Measurements from ENCODE around the gene MACROD2.

MACROD2 gene

DNA sequence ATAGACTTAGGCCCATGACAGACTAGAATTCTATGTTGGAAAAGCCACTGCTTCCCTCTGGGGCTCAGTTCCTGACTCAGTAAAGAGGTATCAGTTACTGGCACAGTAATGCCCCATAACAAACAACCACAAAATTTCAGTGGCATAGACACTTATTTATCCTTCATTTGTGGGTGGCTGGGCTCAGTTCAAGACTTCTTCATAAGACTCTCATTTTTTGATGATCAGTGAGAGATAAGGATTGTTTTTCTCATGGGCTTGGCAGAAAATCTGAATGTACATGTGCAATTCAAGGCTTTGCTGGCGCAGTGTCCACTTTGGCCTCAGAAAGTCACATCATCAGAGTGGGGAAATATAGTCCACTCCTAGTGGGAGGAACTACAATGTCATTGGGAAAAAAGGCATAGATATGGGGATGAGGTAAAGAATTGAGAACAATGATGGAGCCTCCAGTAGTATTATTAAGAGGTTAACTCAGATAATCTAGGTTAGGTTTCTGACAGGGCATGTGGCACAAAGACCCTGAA, 726.7 kb downstream of the MACROD2 start:
- ChIA-PET CTCF (interaction anchor here (0.6 kb wide), 1 partner anchor 52 kb away, joined by 3 read pairs; no protein-coding TSS in a partner anchor), POLR2A (ENCODE audit: low non-redundant PET) (no interaction called here)
- no peak for DNase-seq (ENCODE audit: low spot score)
- TF ChIP-seq, protein P1, sequence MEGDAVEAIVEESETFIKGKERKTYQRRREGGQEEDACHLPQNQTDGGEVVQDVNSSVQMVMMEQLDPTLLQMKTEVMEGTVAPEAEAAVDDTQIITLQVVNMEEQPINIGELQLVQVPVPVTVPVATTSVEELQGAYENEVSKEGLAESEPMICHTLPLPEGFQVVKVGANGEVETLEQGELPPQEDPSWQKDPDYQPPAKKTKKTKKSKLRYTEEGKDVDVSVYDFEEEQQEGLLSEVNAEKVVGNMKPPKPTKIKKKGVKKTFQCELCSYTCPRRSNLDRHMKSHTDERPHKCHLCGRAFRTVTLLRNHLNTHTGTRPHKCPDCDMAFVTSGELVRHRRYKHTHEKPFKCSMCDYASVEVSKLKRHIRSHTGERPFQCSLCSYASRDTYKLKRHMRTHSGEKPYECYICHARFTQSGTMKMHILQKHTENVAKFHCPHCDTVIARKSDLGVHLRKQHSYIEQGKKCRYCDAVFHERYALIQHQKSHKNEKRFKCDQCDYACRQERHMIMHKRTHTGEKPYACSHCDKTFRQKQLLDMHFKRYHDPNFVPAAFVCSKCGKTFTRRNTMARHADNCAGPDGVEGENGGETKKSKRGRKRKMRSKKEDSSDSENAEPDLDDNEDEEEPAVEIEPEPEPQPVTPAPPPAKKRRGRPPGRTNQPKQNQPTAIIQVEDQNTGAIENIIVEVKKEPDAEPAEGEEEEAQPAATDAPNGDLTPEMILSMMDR (conservative IDR thresholded peaks at IDR 0.05; ENCODE audit: low read depth) = no peak
- no peak overlapping the region for H3K27ac ChIP-seq

DNA sequence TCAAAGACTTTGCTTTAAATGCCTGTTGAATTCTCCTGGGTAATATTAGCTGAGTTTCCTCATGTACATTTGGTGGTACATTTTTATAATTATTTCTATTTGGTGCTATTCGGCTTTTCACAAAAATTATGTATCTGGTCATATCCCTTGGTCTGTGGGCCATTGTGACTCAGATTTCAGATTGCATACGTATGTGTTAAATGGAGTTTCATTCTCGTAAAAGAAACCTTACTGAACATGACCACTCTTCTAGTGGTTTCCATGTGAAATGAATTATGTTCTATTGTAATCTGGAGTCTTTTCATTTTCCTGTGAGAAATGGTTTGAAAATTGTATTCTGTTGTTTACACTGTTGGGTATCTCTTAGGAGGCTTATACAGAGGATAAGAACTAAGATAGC, 728.3 kb downstream of the MACROD2 start:
- no peak overlapping the region for H3K27ac ChIP-seq
- TF ChIP-seq, protein P1 (conservative IDR thresholded peaks at IDR 0.05; ENCODE audit: low read depth) = no peak
- DNase-seq (ENCODE audit: low spot score) = no peak
- ChIA-PET POLR2A (ENCODE audit: low non-redundant PET) (no interaction called here), CTCF (no interaction called here)

DNA sequence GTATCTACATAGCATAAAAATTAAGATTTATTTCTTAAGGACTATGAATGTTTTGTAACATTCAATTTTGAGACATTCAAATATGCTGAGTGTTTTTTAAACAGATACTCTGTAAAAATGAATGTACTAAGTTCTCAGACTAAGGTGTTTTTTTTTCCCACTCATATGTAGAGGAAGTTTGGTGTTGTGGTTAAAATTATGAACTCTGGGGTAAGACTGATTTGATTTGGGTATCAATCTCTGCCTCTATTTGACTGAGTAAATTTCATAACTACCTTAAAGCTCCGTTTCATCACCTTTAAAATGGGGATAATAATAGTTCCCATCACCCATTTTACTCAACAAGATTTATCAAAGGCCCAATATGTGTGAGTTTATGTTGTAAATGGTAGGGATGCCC, 728.7 kb downstream of the MACROD2 start:
- no peak for DNase-seq (ENCODE audit: low spot score)
- CTCF ChIA-PET = no interaction called here
- POLR2A ChIA-PET (ENCODE audit: low non-redundant PET) = no interaction called here
- H3K27ac ChIP-seq = no peak overlapping the region
- TF ChIP-seq, protein P1 (conservative IDR thresholded peaks at IDR 0.05; ENCODE audit: low read depth) = no peak

DNA sequence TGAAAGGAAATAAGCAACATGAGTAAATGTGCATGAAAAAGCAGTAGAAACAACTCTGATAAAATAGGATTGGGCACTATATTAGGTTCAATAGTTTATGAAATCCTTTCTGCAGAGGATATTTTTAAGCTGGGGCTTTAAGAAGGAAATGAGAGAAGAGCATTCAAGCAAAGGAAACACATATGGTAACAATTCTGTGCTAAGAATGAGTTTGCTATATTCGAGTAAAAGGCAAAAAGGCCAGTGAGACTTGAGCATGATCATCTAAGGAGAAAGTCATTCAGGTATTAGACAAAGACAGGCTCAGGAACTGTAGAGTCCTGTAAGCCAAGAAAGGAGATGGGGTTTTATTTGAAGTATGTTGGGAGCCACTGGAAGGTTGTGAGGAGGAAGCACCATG, 729.2 kb downstream of the MACROD2 start:
- DNase-seq (ENCODE audit: low spot score) = no peak
- ChIA-PET CTCF (no interaction called here), POLR2A (ENCODE audit: low non-redundant PET) (no interaction called here)
- H3K27ac ChIP-seq = no peak overlapping the region
- TF ChIP-seq, protein P1 (conservative IDR thresholded peaks at IDR 0.05; ENCODE audit: low read depth) = no peak

DNA sequence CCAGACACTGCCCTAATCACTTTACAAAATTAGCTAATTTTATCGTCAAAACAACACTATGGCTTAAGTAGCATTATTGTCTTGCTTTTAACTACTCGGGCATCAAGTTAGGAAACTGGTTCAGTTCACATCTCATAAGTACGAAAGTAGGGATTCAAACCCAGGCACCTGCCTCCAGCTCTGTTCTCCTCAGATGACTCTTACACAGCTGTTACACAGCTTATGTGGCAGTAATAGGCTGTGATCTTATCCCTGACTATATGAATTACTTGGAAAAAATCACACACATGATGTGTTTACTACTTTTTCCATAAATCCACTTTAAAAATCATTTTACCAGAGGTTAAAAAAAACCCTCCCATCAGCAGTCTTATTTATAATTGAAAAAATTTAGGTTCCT, 731.3 kb downstream of the MACROD2 start:
- ChIA-PET CTCF (no interaction called here), POLR2A (ENCODE audit: low non-redundant PET) (no interaction called here)
- DNase-seq (ENCODE audit: low spot score) = no peak
- TF ChIP-seq, protein P1 (conservative IDR thresholded peaks at IDR 0.05; ENCODE audit: low read depth) = no peak
- H3K27ac ChIP-seq = no peak overlapping the region

DNA sequence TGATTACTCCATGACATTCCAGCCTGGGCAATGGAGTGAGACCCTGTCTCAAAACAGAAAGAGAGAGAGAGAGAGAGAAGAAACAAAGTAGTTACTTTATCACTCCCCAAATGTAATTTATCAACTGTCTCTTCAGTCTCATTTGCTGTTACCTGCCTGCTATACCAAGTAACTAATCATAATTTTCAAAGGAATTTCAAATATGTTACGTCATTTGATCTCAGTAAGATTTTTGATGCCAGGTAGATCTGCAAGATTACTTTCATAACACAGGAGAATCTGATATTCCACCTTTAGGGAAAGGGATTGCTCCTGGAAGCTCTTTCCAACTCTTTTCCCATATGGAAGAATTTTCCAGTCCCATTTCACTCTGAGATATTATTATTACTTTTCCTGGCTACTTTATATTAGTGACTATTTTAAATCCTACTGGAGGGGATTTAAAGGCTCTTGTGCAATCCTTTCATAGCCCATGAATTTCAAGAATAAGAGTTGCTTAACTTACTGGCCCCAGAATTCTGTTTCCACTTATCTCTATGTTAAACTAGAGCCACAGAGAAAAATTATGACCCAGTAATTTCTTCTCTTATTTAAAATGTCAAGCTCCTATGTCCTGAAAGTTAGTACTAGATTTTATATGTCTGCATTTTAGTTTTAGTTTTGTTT, 732.3 kb downstream of the MACROD2 start:
- TF ChIP-seq, protein P1 (conservative IDR thresholded peaks at IDR 0.05; ENCODE audit: low read depth) = no peak
- no peak for DNase-seq (ENCODE audit: low spot score)
- H3K27ac ChIP-seq = no peak overlapping the region
- POLR2A ChIA-PET (ENCODE audit: low non-redundant PET) = no interaction called here
- CTCF ChIA-PET = no interaction called here
